Measurements from ENCODE around the gene CCS. TPM values are rescaled to one million over a fixed set of nuclear protein-coding genes. Genes with fewer than 3 reads are reported as not detected.

The CCS gene
- total RNA-seq, 1 experiment from 2014 or later: 24.6 TPM

- no peak overlapping the region for H2AFZ ChIP-seq (ENCODE audit: low read length)
- H3K9ac ChIP-seq (ENCODE audit: low read length): no peak overlapping the region
- H3K4me2 ChIP-seq (ENCODE audit: low read depth, low read length, poor library complexity, severe bottlenecking): no peak overlapping the region
- H3K4me1 ChIP-seq (ENCODE audit: low read length): peaks cover 40% of the 10 kb centered on the region
- no peak overlapping the region for H3K27ac ChIP-seq (ENCODE audit: low read length)
- H3K27me3 ChIP-seq (ENCODE audit: low read length): no peaks in the 10 kb centered on the region
- H3K79me2 ChIP-seq (ENCODE audit: low read length): peaks cover 8% of the 10 kb centered on the region
- H4K20me1 ChIP-seq (ENCODE audit: insufficient read depth, low read depth, low read length): 0 out of 2 replicates have a peak, but pooled peaks cover 4% of the 10 kb centered on the region
- no peak for DNase-seq
- no peaks in the 10 kb centered on the region for H3K9me2 ChIP-seq (replicated peaks; ENCODE audit: insufficient read depth, low read length)
- H3K4me3 ChIP-seq (ENCODE audit: low read length): no peak overlapping the region
- no peaks in the 10 kb centered on the region for H3K9me3 ChIP-seq (ENCODE audit: low read length)
- no peaks in the 10 kb centered on the region for H3K36me3 ChIP-seq (ENCODE audit: insufficient read depth, low read length)
These were observed 45.3 kb upstream of the CCS start for GRCh38 chr11:66547662-66548009.

- Histone ChIP-seq H3K27ac (ENCODE audit: low read length) (no peak overlapping the region), H3K4me3 (ENCODE audit: low read length) (no peak overlapping the region), H3K36me3 (ENCODE audit: insufficient read depth, low read length) (no peaks in the 10 kb centered on the region), H3K27me3 (ENCODE audit: low read length) (no peaks in the 10 kb centered on the region), H2AFZ (ENCODE audit: low read length) (no peak overlapping the region), H3K4me1 (ENCODE audit: low read length) (peaks cover 40% of the 10 kb centered on the region), H3K4me2 (ENCODE audit: low read depth, low read length, poor library complexity, severe bottlenecking) (no peak overlapping the region), H3K9me2 (replicated peaks; ENCODE audit: insufficient read depth, low read length) (no peaks in the 10 kb centered on the region), H3K79me2 (ENCODE audit: low read length) (peaks cover 8% of the 10 kb centered on the region), H3K9me3 (ENCODE audit: low read length) (no peaks in the 10 kb centered on the region), H3K9ac (ENCODE audit: low read length) (no peak overlapping the region), H4K20me1 (ENCODE audit: insufficient read depth, low read depth, low read length) (0 out of 2 replicates have a peak, but pooled peaks cover 4% of the 10 kb centered on the region)
- no peak for DNase-seq
These were observed 44.9 kb upstream of the CCS start for GRCh38 chr11:66548041-66548440.

GRCh38 chr11:66548774-66549630 lies 44.0 kb upstream of the CCS start:
- Histone ChIP-seq H4K20me1 (ENCODE audit: insufficient read depth, low read depth, low read length) (0 out of 2 replicates have a peak, but pooled peaks cover 4% of the 10 kb centered on the region), H3K36me3 (ENCODE audit: insufficient read depth, low read length) (no peaks in the 10 kb centered on the region), H3K27ac (ENCODE audit: low read length) (no peak overlapping the region), H3K4me1 (ENCODE audit: low read length) (peaks cover 31% of the 10 kb centered on the region), H2AFZ (ENCODE audit: low read length) (no peak overlapping the region), H3K9me2 (replicated peaks; ENCODE audit: insufficient read depth, low read length) (no peaks in the 10 kb centered on the region), H3K4me3 (ENCODE audit: low read length) (no peak overlapping the region), H3K27me3 (ENCODE audit: low read length) (no peaks in the 10 kb centered on the region), H3K9ac (ENCODE audit: low read length) (no peak overlapping the region), H3K9me3 (ENCODE audit: low read length) (no peaks in the 10 kb centered on the region), H3K79me2 (ENCODE audit: low read length) (peaks cover 8% of the 10 kb centered on the region), H3K4me2 (ENCODE audit: low read depth, low read length, poor library complexity, severe bottlenecking) (no peak overlapping the region)
- DNase-seq: no peak

GRCh38 chr11:66549696-66550095 lies 43.3 kb upstream of the CCS start:
- Histone ChIP-seq H3K79me2 (ENCODE audit: low read length) (peaks cover 8% of the 10 kb centered on the region), H3K4me2 (ENCODE audit: low read depth, low read length, poor library complexity, severe bottlenecking) (no peak overlapping the region), H3K36me3 (ENCODE audit: insufficient read depth, low read length) (no peaks in the 10 kb centered on the region), H2AFZ (ENCODE audit: low read length) (no peak overlapping the region), H3K27me3 (ENCODE audit: low read length) (no peaks in the 10 kb centered on the region), H3K9ac (ENCODE audit: low read length) (no peak overlapping the region), H3K9me3 (ENCODE audit: low read length) (no peaks in the 10 kb centered on the region), H3K4me3 (ENCODE audit: low read length) (no peak overlapping the region), H3K27ac (ENCODE audit: low read length) (no peak overlapping the region), H3K4me1 (ENCODE audit: low read length) (peaks cover 24% of the 10 kb centered on the region), H3K9me2 (replicated peaks; ENCODE audit: insufficient read depth, low read length) (no peaks in the 10 kb centered on the region), H4K20me1 (ENCODE audit: insufficient read depth, low read depth, low read length) (0 out of 2 replicates have a peak, but pooled peaks cover 4% of the 10 kb centered on the region)
- no peak for DNase-seq

- Histone ChIP-seq H3K79me2 (ENCODE audit: low read length) (no peaks in the 10 kb centered on the region), H2AFZ (ENCODE audit: low read length) (no peak overlapping the region), H3K4me2 (ENCODE audit: low read depth, low read length, poor library complexity, severe bottlenecking) (no peak overlapping the region), H3K27me3 (ENCODE audit: low read length) (no peaks in the 10 kb centered on the region), H3K36me3 (ENCODE audit: insufficient read depth, low read length) (no peaks in the 10 kb centered on the region), H3K4me1 (ENCODE audit: low read length) (peaks cover 16% of the 10 kb centered on the region), H3K9me2 (replicated peaks; ENCODE audit: insufficient read depth, low read length) (no peaks in the 10 kb centered on the region), H3K9ac (ENCODE audit: low read length) (no peak overlapping the region), H3K27ac (ENCODE audit: low read length) (no peak overlapping the region), H3K4me3 (ENCODE audit: low read length) (no peak overlapping the region), H4K20me1 (ENCODE audit: insufficient read depth, low read depth, low read length) (0 out of 2 replicates have a peak, but pooled peaks cover 4% of the 10 kb centered on the region), H3K9me3 (ENCODE audit: low read length) (no peaks in the 10 kb centered on the region)
- no peak for DNase-seq
These were observed 42.1 kb upstream of the CCS start for GRCh38 chr11:66550887-66551286.

- Histone ChIP-seq H3K4me2 (ENCODE audit: low read depth, low read length, poor library complexity, severe bottlenecking) (no peak overlapping the region), H3K9me2 (replicated peaks; ENCODE audit: insufficient read depth, low read length) (no peaks in the 10 kb centered on the region), H3K27me3 (ENCODE audit: low read length) (no peaks in the 10 kb centered on the region), H3K9ac (ENCODE audit: low read length) (no peak overlapping the region), H3K79me2 (ENCODE audit: low read length) (no peaks in the 10 kb centered on the region), H3K4me3 (ENCODE audit: low read length) (no peak overlapping the region), H3K27ac (ENCODE audit: low read length) (no peak overlapping the region), H3K9me3 (ENCODE audit: low read length) (no peaks in the 10 kb centered on the region), H4K20me1 (ENCODE audit: insufficient read depth, low read depth, low read length) (no peaks in the 10 kb centered on the region), H2AFZ (ENCODE audit: low read length) (no peak overlapping the region), H3K4me1 (ENCODE audit: low read length) (no peaks in the 10 kb centered on the region), H3K36me3 (ENCODE audit: insufficient read depth, low read length) (no peaks in the 10 kb centered on the region)
- DNase-seq: no peak
These were observed 38.4 kb upstream of the CCS start for GRCh38 chr11:66554602-66555001.

GRCh38 chr11:66555416-66555815 lies 37.6 kb upstream of the CCS start:
- Histone ChIP-seq H3K4me2 (ENCODE audit: low read depth, low read length, poor library complexity, severe bottlenecking) (no peak overlapping the region), H3K27ac (ENCODE audit: low read length) (no peak overlapping the region), H3K9ac (ENCODE audit: low read length) (no peak overlapping the region), H4K20me1 (ENCODE audit: insufficient read depth, low read depth, low read length) (no peaks in the 10 kb centered on the region), H3K4me1 (ENCODE audit: low read length) (no peaks in the 10 kb centered on the region), H3K9me3 (ENCODE audit: low read length) (no peaks in the 10 kb centered on the region), H3K9me2 (replicated peaks; ENCODE audit: insufficient read depth, low read length) (no peaks in the 10 kb centered on the region), H3K79me2 (ENCODE audit: low read length) (no peaks in the 10 kb centered on the region), H3K36me3 (ENCODE audit: insufficient read depth, low read length) (no peaks in the 10 kb centered on the region), H3K4me3 (ENCODE audit: low read length) (no peak overlapping the region), H2AFZ (ENCODE audit: low read length) (no peak overlapping the region), H3K27me3 (ENCODE audit: low read length) (no peaks in the 10 kb centered on the region)
- no peak for DNase-seq

GRCh38 chr11:66556086-66556485 lies 36.9 kb upstream of the CCS start:
- Histone ChIP-seq H4K20me1 (ENCODE audit: insufficient read depth, low read depth, low read length) (no peaks in the 10 kb centered on the region), H2AFZ (ENCODE audit: low read length) (no peak overlapping the region), H3K4me3 (ENCODE audit: low read length) (no peak overlapping the region), H3K36me3 (ENCODE audit: insufficient read depth, low read length) (no peaks in the 10 kb centered on the region), H3K9ac (ENCODE audit: low read length) (no peak overlapping the region), H3K9me2 (replicated peaks; ENCODE audit: insufficient read depth, low read length) (no peaks in the 10 kb centered on the region), H3K79me2 (ENCODE audit: low read length) (no peaks in the 10 kb centered on the region), H3K4me1 (ENCODE audit: low read length) (no peaks in the 10 kb centered on the region), H3K27me3 (ENCODE audit: low read length) (no peaks in the 10 kb centered on the region), H3K27ac (ENCODE audit: low read length) (no peak overlapping the region), H3K4me2 (ENCODE audit: low read depth, low read length, poor library complexity, severe bottlenecking) (no peak overlapping the region), H3K9me3 (ENCODE audit: low read length) (no peaks in the 10 kb centered on the region)
- no peak for DNase-seq

Data from Karpas-422 (cell line).